ENCODE results near the gene PMEPA1.

PMEPA1 gene

DNA sequence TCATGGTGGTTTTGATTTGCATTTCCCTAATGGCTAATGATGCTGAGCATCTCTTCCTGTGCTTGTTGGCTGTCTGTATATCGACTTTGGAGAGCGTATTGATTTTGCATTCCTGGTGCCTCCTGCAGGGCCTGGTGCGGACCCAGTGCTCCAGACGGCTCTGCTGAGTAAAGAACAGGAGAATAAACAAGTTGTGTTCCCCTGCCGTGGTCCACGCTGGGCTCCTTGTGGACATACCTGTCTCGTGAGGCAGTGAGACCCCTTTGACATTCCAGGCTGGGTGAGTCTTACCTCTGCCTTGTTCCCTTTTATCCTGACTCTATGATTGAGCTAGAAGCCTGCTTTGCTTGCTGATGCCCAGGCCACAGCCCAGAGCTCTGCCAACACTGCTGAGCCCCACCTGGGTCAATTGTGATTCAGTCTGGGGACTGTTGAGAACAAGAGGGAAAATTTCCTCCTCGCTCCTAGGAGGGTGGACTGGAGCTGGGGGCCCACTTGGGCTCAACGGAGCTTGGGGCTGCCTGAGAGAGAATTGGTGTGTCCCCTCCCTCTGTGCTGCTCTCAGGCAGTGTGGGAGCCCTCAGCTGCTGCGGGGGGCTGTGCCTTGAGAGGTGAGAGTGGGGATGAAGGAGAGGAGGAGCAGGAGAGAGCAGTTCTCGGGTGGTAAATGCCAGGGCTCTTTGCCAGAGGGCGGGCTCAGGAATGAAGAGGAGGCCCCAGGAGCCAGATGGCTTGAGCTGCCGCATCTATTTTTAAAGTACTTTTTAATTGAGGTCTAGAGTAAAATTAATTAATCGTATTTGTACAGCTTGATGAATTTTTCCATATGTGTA, 43.7 kb upstream of the PMEPA1 start:
- ChIA-PET POLR2A (ENCODE audit: low non-redundant PET) (no interaction called here), CTCF (no interaction called here)
- H3K27ac ChIP-seq: no peak overlapping the region
- TF ChIP-seq, protein P1, sequence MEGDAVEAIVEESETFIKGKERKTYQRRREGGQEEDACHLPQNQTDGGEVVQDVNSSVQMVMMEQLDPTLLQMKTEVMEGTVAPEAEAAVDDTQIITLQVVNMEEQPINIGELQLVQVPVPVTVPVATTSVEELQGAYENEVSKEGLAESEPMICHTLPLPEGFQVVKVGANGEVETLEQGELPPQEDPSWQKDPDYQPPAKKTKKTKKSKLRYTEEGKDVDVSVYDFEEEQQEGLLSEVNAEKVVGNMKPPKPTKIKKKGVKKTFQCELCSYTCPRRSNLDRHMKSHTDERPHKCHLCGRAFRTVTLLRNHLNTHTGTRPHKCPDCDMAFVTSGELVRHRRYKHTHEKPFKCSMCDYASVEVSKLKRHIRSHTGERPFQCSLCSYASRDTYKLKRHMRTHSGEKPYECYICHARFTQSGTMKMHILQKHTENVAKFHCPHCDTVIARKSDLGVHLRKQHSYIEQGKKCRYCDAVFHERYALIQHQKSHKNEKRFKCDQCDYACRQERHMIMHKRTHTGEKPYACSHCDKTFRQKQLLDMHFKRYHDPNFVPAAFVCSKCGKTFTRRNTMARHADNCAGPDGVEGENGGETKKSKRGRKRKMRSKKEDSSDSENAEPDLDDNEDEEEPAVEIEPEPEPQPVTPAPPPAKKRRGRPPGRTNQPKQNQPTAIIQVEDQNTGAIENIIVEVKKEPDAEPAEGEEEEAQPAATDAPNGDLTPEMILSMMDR (conservative IDR thresholded peaks at IDR 0.05; ENCODE audit: low read depth): no peak
- DNase-seq (ENCODE audit: low spot score): no peak

DNA sequence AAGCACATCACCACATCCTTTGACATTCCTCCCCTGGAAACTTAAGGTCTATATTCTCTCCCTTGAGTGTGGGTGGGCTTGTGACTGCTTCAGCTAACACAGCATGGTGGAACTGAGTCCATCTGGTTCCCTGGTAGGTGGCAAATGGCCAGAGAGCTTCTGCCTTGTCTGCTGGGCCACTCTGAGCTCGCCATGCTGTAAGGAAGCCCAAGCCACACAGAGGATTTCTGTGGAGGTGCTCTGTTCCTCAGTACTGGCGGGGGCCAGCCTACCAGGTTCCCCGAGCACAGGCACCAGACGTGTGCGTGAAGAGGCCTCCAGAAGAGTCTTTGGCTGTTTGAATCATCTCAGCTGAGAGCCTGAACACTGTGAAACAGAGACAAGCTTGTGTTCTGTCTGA, 41.6 kb upstream of the PMEPA1 start:
- H3K27ac ChIP-seq: no peak overlapping the region
- TF ChIP-seq, protein P1 (conservative IDR thresholded peaks at IDR 0.05; ENCODE audit: low read depth): no peak
- CTCF ChIA-PET: interaction anchor here (0.6 kb wide), 1 partner anchor 296 kb away, joined by 3 read pairs; no protein-coding TSS in a partner anchor
- DNase-seq (ENCODE audit: low spot score): no peak
- POLR2A ChIA-PET (ENCODE audit: low non-redundant PET): no interaction called here

DNA sequence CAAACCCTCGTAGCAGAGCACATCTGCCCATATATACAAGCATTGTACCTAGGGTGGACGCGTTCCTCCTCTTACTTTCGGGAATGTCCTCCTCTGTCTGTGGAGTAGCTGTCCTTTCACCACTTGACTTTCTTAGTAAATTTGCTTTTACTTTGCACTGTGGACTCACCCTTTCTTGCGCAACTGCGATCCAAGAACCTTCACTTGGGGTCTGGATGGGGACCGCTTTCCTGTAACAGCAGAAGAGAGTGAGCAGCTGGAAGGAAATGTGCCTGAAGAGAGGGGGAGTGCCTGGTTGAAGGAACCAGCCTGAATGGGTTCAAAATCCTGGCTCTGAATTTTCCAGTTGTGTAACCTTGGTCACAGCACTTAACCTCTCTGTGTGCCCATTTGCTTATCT, 40.1 kb upstream of the PMEPA1 start:
- H3K27ac ChIP-seq: no peak overlapping the region
- DNase-seq (ENCODE audit: low spot score): no peak
- CTCF ChIA-PET: interaction anchor here (0.7 kb wide), 1 partner anchor 158 kb away, joined by 3 read pairs; no protein-coding TSS in a partner anchor
- POLR2A ChIA-PET (ENCODE audit: low non-redundant PET): no interaction called here
- TF ChIP-seq, protein P1 (conservative IDR thresholded peaks at IDR 0.05; ENCODE audit: low read depth): no peak

DNA sequence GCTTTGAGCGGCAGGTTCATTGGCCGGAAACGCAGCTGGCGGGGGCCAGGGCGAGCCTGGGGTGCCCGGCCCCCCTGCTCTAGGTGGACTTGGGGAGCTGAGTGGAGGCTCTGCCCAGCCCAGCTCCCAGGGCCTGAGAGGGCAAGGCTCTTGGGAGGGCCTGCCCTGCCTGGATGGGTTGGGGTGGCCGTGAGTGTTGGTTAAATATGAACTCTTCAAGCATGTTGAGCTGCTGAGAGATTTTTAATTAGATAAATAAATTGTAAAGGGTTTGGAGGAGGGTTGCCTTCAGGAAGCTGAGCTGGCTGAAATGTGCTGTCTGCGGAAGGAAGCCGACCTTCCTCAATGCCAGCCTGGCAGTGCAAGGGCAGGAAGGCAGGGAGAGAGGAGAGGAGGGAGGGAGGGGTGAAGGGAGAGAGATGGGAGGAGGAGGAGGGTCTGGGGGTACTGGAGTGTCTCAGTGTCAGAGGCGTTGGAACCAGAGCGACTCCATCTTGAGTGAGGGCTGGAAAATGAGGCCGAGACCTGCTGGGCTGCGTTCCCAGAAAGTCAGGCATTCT, 39.4 kb upstream of the PMEPA1 start:
- H3K27ac ChIP-seq: peak overlapping the region; percentile 89
- ChIA-PET POLR2A (ENCODE audit: low non-redundant PET) (interaction anchor here (0.6 to 1.0 kb wide), 2 partner anchors 38 to 54 kb away, joined by 3 read pairs; no protein-coding TSS in a partner anchor), CTCF (interaction anchor here (0.7 to 1.6 kb wide), 6 partner anchors 21 to 461 kb away, joined by 3 to 5 read pairs (median 4); no protein-coding TSS in a partner anchor)
- TF ChIP-seq, protein P1 (conservative IDR thresholded peaks at IDR 0.05; ENCODE audit: low read depth): no peak
- DNase-seq (ENCODE audit: low spot score): no peak

DNA sequence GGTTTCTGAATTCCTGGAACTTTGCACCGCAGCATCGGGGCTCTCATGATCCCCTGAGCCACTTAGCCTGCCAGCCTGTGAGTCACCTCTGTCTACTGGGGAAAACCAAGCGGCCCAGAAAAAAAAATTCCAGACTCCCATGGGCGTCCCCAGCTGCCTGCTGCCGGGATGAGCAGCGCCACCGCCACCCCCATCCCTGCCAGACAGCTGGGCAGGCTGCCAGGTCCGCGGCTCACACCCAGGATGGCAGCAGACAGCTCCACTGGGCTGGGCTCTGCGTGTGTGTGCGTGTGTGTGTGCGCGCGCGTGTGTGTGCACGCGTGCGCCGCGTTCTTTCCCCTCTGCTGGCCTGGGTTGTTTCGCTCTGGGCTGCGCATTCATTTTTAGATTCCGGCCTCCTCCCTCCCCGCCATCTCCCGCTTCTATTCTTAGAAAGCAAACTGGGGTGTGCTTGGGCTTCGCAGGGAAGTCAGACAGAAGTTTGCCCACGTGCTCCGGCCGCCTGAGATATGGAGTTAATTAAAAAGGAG, 38.9 kb upstream of the PMEPA1 start:
- peak overlapping the region; percentile 89 for H3K27ac ChIP-seq
- DNase-seq (ENCODE audit: low spot score): peak; percentile 97
- TF ChIP-seq, protein P1 (conservative IDR thresholded peaks at IDR 0.05; ENCODE audit: low read depth): no peak
- POLR2A ChIA-PET (ENCODE audit: low non-redundant PET): interaction anchor here (0.6 to 1.0 kb wide), 3 partner anchors 9 to 38 kb away, joined by 3 read pairs; no protein-coding TSS in a partner anchor
- CTCF ChIA-PET: interaction anchor here (0.7 to 1.6 kb wide), 8 partner anchors 21 to 462 kb away, joined by 3 to 5 read pairs (median 4); no protein-coding TSS in a partner anchor

DNA sequence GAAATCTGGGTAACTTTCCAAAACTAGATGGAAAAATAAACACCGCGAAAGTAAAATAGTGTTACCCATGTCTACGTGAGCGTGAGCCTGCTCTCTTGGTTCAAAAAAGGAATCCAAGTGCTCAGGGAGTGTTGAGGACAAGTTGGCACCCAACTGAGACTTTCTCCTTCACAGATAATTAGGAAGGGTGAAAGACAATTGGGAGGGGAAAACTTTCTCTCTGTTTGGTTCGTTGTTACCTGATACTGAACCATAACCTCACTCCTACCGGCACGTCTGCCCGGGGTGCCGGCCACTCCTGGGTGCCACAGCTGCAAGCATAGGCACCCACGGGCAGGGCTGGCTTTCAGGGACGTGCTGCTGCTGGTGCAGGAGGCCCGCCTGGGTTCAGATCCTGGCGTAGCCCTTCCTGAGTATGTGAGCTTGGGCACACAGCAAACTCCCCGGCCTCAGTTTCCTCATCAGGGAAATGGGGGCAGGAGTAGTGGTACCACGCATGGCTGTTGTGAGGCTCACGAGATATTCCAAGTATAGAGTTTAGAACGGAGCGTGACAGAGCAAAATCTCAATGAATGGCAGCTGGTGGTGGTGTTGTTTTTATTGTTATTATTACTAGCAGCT, 38.2 kb upstream of the PMEPA1 start:
- no peak for DNase-seq (ENCODE audit: low spot score)
- TF ChIP-seq, protein P1 (conservative IDR thresholded peaks at IDR 0.05; ENCODE audit: low read depth): no peak
- H3K27ac ChIP-seq: peak overlapping the region; percentile 89
- CTCF ChIA-PET: interaction anchor here (0.7 to 1.6 kb wide), 4 partner anchors 25 to 462 kb away, joined by 3 to 5 read pairs (median 4); no protein-coding TSS in a partner anchor
- POLR2A ChIA-PET (ENCODE audit: low non-redundant PET): interaction anchor here (0.6 to 1.0 kb wide), 3 partner anchors 8 to 37 kb away, joined by 3 read pairs; no protein-coding TSS in a partner anchor

Data from RWPE1 (cell line).